Activated CD4-positive, alpha-beta T cell treated with anti-CD3 and anti-CD28 coated beads, Interleukin-10, Interleukin-2, amounts not matched to agents 100 ng/mL and 50 ng/mL, durations not matched to agents 16 hours and 8 hours (primary cell): Measurements from ENCODE around the gene MARCHF10.

Experiments used
- DNase-seq: peaks from one replicate; pipeline ENCODE4 v3.0.0-alpha.2; 2020

Gene MARCHF10

DNA sequence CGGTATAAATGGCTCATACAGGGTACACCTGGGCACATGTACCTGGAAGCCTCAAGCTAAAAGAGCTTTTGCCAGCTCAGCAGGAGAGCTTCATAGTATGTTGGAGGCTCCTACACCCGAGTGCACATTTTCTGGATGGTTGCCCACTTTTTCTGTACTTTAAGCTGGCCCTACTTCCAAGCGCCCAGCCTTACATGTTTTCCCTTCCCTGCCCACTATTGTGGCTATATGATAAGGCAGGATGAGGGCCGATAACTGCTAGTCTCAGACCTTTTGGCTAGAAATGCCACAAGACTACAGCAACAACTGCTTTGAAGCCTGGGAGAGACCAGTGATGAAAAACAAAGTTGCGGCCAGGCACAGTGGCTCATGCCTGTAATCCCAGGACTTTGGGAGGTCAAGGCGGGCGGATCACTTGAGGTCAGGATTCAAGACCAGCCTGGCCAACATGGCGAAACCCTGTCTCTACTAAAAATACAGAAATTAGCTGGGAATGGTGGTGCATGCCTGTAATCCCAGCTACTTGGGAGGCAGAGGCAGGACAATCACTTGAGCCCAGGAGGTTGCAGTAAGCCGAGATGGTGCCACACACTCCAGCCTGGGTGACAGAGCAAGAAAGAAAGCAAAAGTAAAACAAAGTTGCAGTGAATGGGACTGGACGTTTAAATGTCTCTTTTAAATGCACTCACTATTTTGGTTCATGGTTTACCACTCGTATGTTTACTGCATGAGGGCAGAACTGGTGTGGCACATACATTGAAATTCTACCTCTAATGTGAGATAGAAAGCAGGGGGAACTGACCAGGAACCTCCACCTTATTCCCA, 14.2 kb upstream of the MARCHF10 start:
- no peak for DNase-seq

DNA sequence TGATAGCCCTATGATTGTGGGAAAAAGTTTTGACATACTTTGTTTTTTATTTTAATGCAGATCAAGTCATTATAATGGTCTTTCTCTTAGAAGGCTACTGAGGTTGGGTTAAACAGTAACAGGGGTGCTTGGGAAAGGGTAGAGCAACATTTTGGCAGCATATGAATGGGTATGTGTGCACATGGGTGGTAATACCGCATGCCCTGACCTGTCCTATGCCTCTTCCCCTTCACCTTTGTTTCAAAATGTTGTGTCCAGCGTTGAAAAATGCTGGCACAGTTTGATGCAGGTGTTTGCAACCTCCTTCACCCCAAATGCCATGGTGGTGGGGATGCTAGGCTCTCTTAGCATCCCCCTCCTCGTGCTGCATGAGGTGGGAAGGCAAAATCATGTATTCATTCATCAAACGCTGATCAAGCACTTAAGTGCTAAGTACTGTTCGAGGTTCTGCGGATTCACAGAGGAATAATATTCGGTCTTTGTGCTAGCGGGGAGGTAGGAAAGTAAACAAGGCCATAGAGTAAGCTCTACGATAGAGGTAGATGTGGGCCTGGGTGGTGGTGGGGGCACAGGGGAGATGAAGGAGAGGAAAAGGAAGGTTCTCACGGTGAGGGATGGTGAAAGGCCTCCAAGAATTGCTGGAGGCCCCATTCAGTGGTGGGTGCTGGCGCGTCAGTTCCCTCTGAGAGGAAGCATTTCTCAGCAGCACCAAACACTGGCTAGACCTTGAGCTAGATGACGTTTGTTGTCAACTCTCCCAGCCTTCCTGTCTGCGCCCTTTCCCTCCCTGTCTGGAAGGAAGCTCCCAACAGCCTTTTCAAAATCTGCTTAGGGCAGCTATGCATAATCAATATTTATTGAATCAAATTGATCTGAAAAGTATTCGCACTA, 13.3 kb upstream of the MARCHF10 start:
- DNase-seq, result no peak

DNA sequence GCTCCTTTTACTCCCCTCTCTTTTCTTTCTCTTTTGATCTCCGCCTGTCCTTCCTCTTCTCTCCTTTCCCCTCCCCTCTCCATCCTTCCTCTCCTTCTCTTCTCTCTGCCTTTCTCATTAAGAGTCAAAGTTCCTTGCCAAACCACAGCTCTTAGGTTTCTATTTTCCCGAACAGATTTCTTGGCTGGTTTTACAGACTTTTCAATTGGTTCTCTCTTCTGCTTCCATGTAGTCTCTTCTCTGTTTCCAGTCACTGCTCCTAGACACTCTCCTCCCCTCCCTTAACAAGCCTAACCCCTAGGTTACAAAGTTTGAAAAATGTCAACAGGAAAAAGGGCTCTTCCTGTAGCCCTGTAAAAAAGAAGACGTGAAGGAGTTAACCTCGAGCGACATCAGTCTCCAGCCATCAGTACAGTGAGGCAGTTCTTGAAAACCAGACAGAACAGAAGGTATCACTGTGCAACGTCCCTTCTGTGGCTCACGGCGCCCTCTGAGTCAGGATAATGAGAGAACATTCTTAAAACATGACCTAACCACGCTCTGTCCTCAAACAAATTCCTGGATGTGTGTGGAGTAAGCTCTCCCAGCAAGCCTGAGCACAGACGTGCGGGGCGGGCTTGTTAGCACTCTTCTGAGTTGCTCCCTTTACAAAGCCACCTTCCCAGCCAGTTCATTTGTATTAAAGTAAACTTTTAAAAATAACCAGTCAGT, 11.6 kb upstream of the MARCHF10 start:
- DNase-seq, result no peak

DNA sequence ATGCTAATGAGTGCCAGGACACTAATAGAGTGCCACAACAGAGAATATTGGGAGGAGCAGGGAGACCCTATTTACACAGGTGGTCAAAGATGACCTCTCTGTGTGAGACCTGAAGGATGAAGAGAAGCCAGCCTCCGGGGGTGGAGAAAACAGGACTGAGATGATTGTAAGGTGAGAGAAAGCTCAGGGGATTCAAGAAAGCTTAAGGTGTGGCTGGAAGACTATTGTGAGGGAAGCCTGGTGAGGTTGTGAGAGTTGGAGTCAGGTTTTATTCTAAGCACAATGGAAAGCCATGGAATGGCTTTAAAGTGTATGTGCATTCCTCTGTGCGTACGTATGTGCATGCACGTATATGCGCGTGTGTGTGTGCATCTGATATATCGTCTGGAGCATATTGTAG, 10.4 kb upstream of the MARCHF10 start:
- DNase-seq, result no peak

DNA sequence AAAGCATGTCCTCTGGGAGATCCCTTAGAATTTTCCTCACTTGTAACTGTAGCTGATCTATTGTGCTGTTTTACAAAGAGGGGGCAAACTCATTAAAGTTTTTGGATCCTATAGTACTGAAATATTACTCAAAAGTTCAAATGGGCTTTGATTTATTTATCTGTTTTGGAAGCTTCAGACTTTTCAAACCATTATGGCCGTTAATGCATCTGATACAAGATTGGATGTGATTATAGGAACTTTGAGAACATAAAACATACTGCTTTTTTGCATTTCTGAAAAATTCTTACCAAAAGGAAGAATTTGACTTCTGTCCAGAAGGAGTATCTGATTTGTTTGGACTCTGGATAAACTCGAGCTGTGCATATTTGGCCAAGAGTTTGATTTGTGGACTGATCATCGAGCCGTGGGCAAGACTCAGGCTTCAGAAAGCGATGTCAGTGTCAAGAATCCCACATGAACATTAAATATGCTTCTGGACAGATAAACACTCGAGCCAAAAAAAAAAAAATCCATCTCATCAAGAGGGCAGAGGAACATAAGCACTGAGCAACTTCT, 8.2 kb upstream of the MARCHF10 start:
- no peak for DNase-seq

DNA sequence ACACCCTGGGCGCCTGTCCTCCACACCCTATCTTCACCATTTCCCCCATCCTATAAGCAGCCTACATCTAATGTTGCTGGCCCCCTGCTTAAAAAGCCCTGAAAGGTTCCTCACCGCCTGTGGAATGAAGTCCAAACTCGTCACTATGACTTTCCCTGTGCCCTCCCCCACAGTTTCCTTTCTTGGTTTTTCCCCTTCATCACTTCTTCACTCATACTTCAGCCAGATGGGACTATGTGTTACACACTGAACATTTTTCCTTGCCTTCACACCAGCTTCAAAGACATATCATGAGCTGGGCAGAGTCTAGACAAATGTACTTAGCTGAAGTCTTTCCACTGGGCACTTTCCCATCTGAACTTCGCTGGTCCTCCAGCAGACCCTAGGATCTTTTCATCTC, 1.5 kb upstream of the MARCHF10 start:
- DNase-seq, result no peak

DNA sequence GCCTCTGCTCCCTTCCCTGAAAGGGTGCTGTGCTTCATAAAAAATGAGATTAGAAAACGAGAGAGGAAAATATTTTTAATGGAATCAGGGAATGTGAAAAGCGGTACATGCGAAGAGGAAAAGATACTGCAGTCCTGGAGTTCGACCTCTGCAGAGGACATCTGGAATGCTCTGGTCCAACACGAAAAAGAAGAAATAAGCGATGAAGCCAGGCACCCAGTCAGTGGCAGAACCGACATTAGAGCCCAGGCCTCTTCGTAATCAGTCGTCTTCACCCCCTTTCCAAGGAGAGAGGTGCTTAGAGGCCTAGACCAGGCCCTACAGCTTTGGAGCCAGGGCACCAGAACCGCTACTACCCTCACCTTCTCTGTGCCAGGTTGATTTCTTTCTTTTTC, 459 bp upstream of the MARCHF10 start:
- DNase-seq, result no peak

DNA sequence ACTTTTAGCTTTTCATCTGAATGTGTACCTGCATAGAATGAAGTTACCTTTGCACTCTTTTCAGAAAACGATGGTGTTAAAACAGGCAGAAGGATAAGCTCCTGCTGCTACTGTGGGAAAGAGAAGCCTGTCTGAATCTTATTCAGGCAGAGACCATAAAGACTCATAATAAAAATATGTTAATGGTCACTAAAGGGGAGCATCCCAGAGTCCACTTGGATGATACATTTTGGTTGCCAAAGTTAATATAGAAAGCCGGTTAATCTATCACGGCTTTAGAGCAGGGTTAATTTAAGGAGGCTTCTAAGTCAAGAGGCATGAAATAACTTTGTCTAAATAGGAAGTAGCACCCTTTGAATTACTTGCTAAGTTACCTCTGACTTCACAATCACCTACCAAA, 2.9 kb downstream of the MARCHF10 start:
- no peak for DNase-seq

DNA sequence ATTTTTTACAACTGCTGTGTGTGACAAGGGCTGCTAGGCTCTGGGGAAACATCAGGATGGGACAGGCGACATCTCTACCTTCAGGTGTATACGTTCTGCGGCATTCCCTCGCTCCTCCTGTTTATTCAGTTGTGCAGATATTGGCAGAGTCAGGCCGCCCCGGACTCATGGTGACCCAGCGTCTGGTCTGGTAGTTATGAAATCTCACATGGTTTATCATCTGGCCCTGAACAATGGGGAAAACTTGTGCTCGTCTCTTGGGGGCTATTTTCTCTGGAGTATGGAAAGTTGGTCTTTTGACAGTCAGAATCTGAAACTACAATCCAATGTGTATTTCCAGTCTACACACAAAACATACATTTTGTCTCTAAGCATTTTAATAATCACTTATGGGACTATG, 3.3 kb downstream of the MARCHF10 start:
- DNase-seq, result no peak

DNA sequence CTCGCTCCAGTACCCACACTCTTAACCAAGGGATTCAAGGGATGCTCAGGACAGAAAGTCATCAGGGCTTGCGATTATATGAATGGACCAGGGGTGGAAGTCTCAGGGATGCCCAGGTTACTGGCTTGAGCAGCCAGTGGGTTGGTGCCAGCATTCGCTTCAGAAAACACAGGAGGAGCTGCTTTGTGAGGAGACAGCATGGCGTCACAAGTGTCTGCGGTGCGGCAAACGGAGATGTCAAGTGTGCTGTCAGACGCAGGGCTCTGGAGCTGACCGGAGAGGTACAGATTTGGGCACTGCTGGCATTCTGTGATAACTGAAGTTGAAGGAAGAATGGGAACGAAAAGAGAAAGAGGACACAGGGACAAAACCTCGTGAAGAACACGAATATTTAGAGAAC, 4.1 kb downstream of the MARCHF10 start:
- no peak for DNase-seq

DNA sequence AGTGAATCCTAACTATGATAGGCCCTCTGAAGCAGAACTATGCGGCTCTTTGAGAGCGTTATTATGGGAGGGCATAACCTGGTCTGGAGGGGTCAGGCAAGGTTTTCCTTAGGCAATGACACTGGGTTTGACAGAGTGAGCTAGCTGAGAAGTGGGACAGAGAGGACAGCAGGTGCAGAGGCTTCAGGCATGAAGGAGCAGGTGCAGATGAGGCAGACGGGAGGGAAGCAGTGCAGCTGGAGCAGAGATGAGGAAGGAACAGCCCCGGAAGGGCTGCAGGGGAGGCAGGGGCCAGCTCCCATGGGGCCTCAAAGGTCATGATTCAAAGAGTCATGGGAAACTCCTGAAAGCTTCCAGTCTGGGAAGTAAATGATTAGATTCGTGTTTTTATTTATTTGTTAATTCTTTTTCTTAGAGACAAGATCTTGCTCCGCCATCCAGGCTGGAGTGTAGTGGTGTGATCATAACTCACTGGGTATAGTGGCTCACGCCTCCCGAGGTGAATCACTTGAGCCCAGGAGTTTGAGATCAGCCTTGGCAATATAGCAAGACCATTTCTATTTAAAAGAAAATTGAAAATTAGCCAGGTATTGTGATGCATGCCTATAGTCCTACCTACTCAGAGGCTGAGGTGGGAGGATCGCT, 5.4 kb downstream of the MARCHF10 start:
- no peak for DNase-seq

DNA sequence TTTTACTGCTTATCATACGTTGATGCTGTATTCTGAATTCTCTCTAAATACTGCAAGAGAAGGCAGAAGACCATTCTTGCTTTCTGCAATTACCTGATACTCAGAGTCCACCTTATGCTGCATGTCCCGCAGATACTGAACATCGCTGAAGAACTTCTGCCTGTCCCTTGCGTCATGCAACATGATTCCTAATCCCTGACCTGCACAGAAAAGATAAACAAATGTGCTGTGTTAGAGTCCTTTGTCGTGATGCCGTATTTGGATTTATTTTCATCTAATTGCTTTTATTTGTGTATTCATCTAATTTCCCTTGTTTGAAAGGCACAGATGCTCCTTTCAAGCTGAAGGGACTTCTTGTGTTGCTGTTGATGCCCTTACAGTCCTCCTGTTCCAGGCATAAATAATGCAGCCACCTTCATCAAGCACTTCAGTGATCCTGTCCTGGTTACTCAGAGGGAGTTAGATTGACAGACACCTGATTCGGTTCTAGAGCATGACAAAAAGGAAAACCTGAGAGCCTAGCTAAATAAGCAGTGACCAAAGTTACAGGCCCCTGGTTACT, 6.5 kb downstream of the MARCHF10 start:
- no peak for DNase-seq

DNA sequence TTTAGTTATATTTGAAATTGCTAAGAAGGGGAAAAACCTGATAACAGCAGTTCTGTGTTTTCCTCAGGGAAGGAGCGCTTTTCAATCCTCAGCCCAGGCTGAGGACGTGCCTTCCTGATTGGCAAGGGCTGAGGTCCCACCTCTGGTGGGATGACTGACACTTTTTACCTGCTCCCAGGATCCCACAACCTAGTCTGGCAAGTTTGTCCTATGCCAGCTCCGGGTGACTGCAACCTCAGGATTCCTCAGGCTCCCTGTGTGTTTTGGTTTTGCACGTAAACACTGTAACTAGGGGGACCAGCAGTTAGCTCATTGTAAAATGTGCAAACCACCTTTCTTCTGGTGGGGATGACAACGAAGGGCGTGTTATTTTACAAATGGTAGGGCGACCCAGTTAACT, 7.5 kb downstream of the MARCHF10 start:
- DNase-seq, result no peak

DNA sequence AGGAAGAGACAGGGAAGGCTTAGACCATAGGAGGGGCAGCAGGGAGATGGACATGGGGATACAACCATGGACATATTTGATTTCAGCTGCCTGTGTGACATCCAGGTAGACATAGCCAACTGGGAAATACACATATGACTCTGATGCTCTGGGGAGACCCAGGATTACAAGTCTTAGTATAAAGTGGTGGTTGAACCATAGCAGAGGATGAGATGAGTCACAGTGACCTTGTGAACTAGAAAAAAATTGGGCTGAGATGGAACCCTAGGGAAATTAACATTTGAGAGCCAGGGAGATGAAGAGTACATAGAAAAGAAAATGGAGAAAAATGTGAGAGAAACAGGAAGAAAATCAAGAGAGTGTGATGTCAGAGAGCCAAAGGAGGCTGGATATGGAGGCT, 10.2 kb downstream of the MARCHF10 start:
- no peak for DNase-seq

DNA sequence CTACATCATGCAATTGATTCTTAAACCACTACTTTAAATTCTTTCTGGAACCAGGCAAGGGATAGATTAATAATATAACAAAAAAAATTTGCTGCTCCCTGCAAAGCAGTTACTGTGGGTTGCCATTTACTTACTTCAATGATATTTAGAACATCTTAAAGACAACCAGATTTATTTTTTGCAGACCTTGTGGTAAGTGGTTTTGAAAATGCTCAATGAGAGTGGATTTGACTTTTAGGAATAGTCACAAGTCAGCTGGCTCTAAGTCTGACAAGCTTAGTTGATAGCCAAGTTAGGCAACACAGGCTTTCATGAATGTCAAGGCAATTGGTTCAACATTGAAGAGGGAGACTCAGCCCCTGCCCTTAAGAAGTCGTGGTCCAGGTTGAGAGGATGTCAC, 11.8 kb downstream of the MARCHF10 start:
- DNase-seq, result no peak

DNA sequence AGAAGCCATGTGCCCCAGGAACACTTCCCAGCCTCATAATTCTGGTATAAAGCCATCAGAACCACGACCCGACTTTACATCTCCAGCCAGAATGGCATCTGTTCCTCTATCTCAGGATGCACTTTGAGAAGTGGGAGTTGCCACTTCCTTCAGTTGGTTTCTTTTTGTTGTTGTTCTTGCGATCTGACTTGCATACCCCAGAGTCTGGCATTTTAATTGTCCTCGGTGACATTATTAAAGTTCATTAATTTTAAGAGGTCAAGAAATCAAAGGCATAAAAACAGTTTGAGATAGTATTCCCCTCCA, 13.5 kb downstream of the MARCHF10 start:
- DNase-seq, result no peak

DNA sequence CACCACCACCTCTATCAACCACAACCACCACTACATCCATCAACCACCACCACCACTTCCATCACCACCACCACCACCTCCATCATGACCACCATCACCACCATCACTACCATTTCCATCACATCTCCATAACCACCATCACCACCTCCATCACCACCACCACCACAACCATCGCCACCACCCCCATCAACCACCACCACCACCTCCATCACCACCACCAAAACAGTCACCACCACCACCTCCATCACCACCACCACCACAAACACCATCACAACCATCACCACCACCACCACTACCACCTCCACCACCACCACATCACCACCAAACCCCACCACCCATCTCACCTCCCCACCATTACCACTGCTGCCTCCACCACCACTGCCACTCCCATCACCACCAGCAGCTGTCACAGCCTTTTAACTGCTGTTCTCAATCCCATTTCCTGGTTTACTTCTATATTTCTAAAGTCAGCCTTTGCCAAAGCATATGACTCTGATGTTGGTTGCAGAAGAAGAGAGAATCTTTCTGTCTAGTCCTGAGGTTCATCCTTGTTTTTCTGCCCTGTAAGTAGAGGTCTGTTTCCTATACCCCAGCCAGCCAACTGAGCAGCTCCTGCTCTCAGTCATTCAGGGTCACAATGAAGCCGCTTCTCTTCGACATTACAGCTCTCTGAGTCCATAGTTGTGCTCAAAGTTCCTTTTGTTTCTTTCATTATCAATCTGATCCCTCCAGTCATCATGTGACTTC, 14.0 kb downstream of the MARCHF10 start:
- DNase-seq, result no peak

DNA sequence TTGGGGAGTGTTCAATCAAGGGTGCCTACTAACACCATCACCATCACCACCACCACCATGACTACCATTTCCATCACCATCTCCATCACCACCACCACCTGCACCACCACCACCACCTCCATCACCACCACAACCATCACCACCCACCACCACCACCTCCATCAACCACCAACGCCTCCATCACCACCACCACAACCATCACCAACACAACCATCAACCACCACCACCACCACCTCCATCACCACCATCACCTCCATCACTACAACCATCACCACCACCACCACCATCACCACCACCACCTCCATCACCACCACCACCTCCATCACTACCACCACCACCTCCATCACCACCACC, 15.7 kb downstream of the MARCHF10 start:
- DNase-seq, result no peak

DNA sequence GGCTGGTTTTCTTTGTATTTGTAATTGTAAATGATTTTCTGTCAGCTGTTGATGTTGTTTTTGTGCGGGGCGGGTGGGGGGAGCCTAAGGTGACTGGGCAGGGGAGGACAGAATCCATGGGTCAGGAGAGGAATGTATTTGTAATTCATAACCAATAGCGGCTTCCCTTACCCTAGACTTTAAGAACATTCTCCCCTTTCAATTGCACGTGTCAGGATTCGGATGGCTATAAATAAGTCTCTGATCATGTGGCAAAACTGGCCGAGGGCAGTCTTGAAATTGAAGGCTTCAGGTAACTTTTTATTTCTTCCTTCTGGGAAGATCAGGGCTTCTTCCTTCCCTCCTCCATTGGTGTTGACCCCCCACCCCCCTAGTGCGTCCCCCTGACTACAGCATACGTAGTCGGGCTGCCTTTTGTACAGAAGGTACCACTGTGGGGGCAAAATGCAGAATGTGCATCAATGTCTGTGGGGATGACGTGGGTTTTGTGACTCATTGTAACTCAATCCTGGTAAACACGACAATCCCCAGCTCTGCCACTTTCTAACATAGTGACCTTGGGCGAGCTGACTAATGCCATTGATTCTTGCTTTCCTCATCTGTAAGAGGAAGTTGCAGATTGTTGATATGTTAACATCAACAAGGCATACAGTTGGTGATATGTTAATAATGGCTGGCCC, 16.2 kb downstream of the MARCHF10 start:
- no peak for DNase-seq

DNA sequence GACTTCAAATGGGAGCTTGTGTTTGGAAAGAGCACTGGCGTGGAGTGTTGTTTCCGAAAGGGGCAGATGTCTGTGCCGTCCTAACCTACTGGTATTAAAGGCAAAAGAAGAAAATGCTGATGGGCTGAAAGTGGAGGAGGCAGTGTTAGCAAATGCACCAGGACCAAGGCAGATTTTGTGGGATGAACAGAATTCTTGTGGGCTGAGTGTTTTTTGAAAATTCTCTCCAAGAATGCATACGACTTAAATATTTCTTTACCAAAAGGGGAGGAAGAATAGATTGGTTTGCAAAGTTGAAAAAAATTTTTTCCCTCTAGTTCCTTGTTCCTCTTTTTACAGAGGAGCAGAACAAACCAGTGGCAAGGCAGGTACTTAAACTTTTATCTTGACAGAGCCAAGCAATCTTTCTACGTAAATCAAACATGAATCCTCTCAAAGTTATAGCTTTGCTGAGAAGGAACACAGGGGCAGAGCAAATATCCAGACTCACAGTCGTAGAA, 16.8 kb downstream of the MARCHF10 start:
- no peak for DNase-seq

DNA sequence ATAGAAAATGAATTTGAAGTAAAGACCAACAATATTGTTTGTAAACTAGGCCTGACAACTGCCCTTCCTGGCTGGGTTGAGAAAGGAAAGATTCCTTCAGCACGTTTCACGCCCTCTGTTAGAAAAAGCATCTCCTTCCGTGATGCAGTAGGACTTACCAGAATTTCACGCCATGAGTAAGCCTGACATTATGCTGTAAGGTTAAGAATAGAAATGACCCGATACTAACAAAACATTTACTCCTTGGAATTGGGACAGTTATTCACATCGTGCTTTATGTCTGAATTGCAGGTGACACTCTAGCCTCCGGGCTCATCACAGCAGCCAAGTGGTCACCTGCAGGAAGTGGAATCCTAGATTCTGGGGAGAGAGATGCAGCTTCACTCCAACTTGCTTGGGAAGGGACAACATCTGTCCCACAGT, 17.5 kb downstream of the MARCHF10 start:
- no peak for DNase-seq
